Mesothelial cell of epicardium (in vitro differentiated cells): ENCODE measurements around the gene FADS3. TPM values are rescaled to one million over a fixed set of nuclear protein-coding genes. Genes with fewer than 3 reads are reported as not detected.
A peak's percentile ranks its signal among the peaks of the same experiment; 100 is the strongest.

Source experiments
- DNase-seq, 2 experiments: peaks; one replicate each; pipeline ENCODE4 v3.0.0; 2021; ENCODE audit warnings: low spot score in 2 of 2; ENCODE audit not compliant: unreplicated experiment in 2 of 2
- H3K27ac Mint-ChIP-seq: 2 replicates; pipeline ENCODE4 v1.8.0; 2021; ENCODE audit warnings: mixed read lengths
- H3K27me3 Mint-ChIP-seq: 2 replicates; pipeline ENCODE4 v1.8.0; 2021; ENCODE audit warnings: low read depth, mixed read lengths
- H3K36me3 Mint-ChIP-seq: 2 replicates; pipeline ENCODE4 v1.8.0; 2021; ENCODE audit warnings: mixed read lengths
- H3K4me1 Mint-ChIP-seq: 2 replicates; pipeline ENCODE4 v1.8.0; 2021; ENCODE audit warnings: mixed read lengths
- H3K4me3 Mint-ChIP-seq: 2 replicates; pipeline ENCODE4 v1.8.0; 2021; ENCODE audit warnings: mild to moderate bottlenecking, moderate library complexity, mixed read lengths
- H3K9me3 Mint-ChIP-seq: 2 replicates; pipeline ENCODE4 v1.8.0; 2021; ENCODE audit warnings: mixed read lengths
- total RNA-seq: library from RNA; stranded (reverse); gene quantifications from 3 replicates; pipeline ENCODE4 v1.2.1, GENCODE V29; 2021
- TF ChIP-seq, protein P1 (sequence below): fragments of 200-600 bp; sonication (generic); IDR thresholded peaks from one replicate; pipeline ENCODE4 v1.5.0; 2021; ENCODE audit warnings: antibody characterized with exemption; ENCODE audit not compliant: unreplicated experiment

FADS3 gene
- total RNA-seq, 1 donor from 2014 or later, result 8.9 TPM

DNA sequence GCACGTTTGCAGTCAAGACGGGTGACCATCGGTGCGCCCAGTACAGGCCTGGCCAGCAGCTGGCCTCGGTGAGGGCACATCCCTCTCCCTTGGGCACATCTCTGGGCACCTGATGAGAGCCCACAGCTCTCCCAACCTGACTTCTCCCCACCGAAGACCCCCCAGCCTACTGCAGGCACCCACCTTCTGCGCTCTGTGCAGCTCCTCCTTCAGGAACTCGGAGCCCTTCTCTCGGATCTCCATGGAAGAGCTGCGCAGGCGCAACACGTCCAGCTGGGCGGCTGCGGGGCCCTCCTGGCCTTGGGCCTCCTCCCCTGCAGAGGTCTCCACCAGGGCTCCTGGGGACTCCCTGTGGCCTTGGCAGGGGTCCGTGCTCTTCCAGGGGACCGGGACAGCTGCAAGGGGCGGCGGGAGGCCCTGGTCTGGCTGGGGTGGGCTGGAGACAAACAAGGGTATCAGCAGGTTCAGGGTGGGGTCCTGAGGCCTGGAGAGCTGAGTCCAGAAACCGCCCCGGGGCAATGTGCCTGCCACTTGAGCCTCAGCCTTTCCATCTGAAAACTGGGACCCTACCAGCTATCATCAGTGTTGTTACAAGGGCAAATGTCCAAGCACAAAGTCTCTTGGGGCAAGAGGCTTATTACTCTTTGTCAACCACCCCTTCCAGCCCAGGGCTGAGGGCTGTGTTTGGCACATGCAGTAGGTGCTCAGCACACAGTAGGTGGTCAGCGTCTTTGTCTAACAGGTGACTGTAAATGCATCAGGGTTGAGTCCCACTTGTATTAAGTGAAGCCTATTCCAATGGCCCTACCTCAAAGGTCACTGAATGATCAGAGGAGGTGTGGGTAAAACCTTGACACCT lies 16.8 kb upstream of the FADS3 start:
- Mint-ChIP-seq H3K36me3 (no peaks in the 10 kb centered on the region), H3K27ac (peak overlapping the region; percentile 64), H3K27me3 (no peaks in the 10 kb centered on the region), H3K4me1 (peaks cover 18% of the 10 kb centered on the region), H3K9me3 (no peaks in the 10 kb centered on the region), H3K4me3 (no peak overlapping the region)
- TF ChIP-seq, protein P1, sequence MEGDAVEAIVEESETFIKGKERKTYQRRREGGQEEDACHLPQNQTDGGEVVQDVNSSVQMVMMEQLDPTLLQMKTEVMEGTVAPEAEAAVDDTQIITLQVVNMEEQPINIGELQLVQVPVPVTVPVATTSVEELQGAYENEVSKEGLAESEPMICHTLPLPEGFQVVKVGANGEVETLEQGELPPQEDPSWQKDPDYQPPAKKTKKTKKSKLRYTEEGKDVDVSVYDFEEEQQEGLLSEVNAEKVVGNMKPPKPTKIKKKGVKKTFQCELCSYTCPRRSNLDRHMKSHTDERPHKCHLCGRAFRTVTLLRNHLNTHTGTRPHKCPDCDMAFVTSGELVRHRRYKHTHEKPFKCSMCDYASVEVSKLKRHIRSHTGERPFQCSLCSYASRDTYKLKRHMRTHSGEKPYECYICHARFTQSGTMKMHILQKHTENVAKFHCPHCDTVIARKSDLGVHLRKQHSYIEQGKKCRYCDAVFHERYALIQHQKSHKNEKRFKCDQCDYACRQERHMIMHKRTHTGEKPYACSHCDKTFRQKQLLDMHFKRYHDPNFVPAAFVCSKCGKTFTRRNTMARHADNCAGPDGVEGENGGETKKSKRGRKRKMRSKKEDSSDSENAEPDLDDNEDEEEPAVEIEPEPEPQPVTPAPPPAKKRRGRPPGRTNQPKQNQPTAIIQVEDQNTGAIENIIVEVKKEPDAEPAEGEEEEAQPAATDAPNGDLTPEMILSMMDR, result no peak
- no peak for DNase-seq

- H3K27ac Mint-ChIP-seq, result no peak overlapping the region
- H3K36me3 Mint-ChIP-seq, result no peaks in the 10 kb centered on the region
- peaks cover 18% of the 10 kb centered on the region for H3K4me1 Mint-ChIP-seq
- H3K27me3 Mint-ChIP-seq, result no peaks in the 10 kb centered on the region
- H3K9me3 Mint-ChIP-seq, result no peaks in the 10 kb centered on the region
- H3K4me3 Mint-ChIP-seq, result no peak overlapping the region
- TF ChIP-seq, protein P1, result no peak
- DNase-seq, result no peak
Measured at GRCh38 chr11:61907282-61907681, 15.9 kb upstream of the FADS3 start.

- DNase-seq, result no peak
Measured at GRCh38 chr11:61906522-61906909, 15.2 kb upstream of the FADS3 start.

DNA sequence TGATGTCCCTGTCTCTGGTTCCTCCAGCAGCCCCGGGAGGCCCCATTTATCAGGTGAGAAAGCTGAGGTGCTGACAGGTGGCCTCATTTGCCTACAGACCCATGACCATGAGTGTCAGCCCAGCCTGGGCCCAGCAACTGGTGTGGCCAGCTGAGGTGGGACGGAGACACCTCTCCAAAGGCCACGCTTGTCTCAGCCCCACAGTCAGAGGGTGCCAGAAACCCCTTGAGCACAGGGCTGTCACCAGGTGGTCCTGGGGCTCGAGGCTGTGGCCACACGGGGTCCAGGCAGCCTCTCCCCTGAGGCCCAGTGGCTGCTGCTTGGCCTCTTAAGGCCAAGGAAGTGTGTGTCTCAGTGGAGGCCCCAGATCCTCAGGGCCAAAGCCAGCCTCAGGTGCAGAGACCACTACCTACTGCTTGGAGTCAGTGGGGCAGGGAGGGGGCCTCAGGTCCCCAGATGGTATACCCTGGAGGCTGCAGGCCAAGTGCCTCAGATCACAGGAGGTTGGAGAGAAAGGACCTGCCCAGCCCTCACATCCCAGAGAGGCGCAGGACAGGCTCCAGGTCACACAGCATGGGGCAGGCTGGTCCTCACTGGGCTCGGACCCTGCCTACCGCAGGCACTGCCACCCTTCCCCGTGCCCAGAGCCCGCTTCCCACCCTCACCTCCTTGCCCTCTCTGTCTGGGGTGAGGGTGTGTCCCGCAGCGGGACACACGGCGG lies 14.6 kb upstream of the FADS3 start:
- Mint-ChIP-seq H3K4me1 (peaks cover 12% of the 10 kb centered on the region), H3K27ac (no peak overlapping the region), H3K9me3 (no peaks in the 10 kb centered on the region), H3K4me3 (no peak overlapping the region), H3K36me3 (no peaks in the 10 kb centered on the region), H3K27me3 (no peaks in the 10 kb centered on the region)
- DNase-seq, result no peak
- TF ChIP-seq, protein P1, result no peak

More at GRCh38 chr11:61906522-61906909, 15.2 kb upstream of the FADS3 start:
- TF ChIP-seq, protein P1, result no peak
- no peak overlapping the region for H3K4me3 Mint-ChIP-seq
- no peak overlapping the region for H3K27ac Mint-ChIP-seq
- no peaks in the 10 kb centered on the region for H3K36me3 Mint-ChIP-seq
- H3K9me3 Mint-ChIP-seq, result no peaks in the 10 kb centered on the region
- H3K27me3 Mint-ChIP-seq, result no peaks in the 10 kb centered on the region
- H3K4me1 Mint-ChIP-seq, result peaks cover 15% of the 10 kb centered on the region

DNA sequence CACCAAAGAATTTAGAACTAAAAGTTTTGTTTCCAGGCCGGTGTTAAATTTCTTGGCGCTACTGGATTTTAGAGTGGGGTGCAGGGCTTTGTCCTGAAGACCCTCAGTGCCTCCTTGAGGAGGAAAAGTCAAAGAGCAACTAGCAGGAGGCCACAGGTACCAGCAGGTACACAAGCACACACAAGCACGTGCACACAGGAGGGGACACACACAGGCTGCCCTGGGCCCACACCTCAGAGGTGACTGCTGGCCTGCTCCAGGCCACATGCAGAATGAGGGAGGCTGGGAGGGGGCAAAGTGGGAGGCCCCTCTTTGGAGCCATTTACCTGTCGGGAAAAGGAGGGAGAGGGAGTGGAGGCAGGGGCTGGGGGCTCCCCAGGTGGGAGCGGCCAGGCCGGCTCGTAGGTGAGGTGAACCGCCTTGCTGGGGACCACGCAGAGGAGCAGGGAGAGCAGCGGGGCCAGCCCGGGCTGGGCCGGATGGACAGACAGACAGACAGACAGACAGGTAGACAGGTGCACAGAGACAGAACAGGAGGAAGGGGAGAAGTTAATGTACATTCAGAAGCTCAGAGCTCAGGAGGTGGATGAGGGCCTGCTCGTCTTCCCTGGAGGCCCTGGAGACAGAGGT lies 13.8 kb upstream of the FADS3 start:
- Mint-ChIP-seq H3K9me3 (no peaks in the 10 kb centered on the region), H3K4me3 (no peak overlapping the region), H3K27me3 (no peaks in the 10 kb centered on the region), H3K27ac (no peak overlapping the region), H3K36me3 (no peaks in the 10 kb centered on the region), H3K4me1 (peaks cover 12% of the 10 kb centered on the region)
- DNase-seq, result no peak
- TF ChIP-seq, protein P1, result no peak
